AG04450 (cell line): ENCODE data around the gene EPGN. TPM values are rescaled to one million over a fixed set of nuclear protein-coding genes. Genes with fewer than 3 reads are reported as not detected.

Experiments used
- CTCF ChIA-PET: fragments of 300-600, 350-600 bp; formaldehyde crosslinking; extraction: SDS; loops from one replicate; lab custom pipeline; 2022; ENCODE audit warnings: antibody characterized with exemption, inconsistent platforms; lab: Charles Lee
- POLR2A ChIA-PET: fragments of 350-600 bp; formaldehyde crosslinking; extraction: SDS; loops from one replicate; lab custom pipeline; 2021; ENCODE audit warnings: antibody characterized with exemption, inconsistent platforms; lab: Yijun Ruan, JAX
- DNase-seq: peaks from one replicate; pipeline ENCODE4 v3.0.0-alpha.2; 2011; ENCODE audit warnings: low read depth, low spot score
- H3K27ac ChIP-seq: one replicate; pipeline ENCODE4 v1.5.1; 2012; ENCODE audit warnings: low read depth, low read length, control low read depth
- H3K27me3 ChIP-seq: one replicate; pipeline ENCODE4 v1.6.0; 2012; ENCODE audit warnings: low read length; ENCODE audit not compliant: control insufficient read depth, insufficient read depth
- H3K4me3 ChIP-seq: 2 replicates; pipeline ENCODE4 v1.5.1; 2011; ENCODE audit warnings: mild to moderate bottlenecking, low read depth, low read length, control low read depth
- H3K9me3 ChIP-seq: 2 replicates; pipeline ENCODE4 v1.5.1; 2012; ENCODE audit warnings: low read length; ENCODE audit not compliant: control insufficient read depth, insufficient read depth
- polyA plus RNA-seq: library from polyadenylated mRNA; depleted of rRNA; stranded (reverse); fragments of >200 nt; gene quantifications from 2 replicates; pipeline ENCODE4 v1.2.3, GENCODE V29; 2011
- TF ChIP-seq, protein P1 (sequence below): IDR thresholded peaks from 2 replicates; pipeline ENCODE4 v1.5.1; 2011; ENCODE audit warnings: low read depth, low read length, control low read depth, inconsistent platforms

The EPGN gene
- polyA plus RNA-seq, 1 experiment: not detected

DNA sequence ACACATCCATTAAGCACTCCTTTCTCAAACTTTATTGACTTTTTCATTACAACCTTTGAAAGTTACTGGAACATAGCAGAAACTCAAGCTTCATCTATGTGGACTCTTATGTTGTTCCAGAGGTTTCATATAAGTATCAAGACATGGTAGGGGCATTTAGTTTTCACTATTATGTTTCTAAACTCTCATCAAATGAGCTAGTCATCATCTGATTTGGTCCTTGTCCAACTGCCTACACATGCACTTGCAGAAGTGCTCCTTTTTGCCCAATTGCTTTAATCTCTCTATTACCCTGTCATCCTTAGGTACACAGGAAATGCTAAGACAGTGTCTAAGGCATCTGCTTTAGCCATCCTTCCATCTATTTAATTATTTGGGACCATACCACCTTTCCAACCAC lies 42.2 kb upstream of the EPGN start:
- Histone ChIP-seq H3K27ac (no peak overlapping the region), H3K9me3 (no peaks in the 10 kb centered on the region), H3K27me3 (no peaks in the 10 kb centered on the region), H3K4me3 (no peak overlapping the region)
- DNase-seq: no peak
- ChIA-PET POLR2A (no interaction called here), CTCF (interaction anchor here (0.6 to 1.5 kb wide), 2 partner anchors 36 to 38 kb away, joined by 3 to 5 read pairs; no protein-coding TSS in a partner anchor)
- TF ChIP-seq, protein P1, sequence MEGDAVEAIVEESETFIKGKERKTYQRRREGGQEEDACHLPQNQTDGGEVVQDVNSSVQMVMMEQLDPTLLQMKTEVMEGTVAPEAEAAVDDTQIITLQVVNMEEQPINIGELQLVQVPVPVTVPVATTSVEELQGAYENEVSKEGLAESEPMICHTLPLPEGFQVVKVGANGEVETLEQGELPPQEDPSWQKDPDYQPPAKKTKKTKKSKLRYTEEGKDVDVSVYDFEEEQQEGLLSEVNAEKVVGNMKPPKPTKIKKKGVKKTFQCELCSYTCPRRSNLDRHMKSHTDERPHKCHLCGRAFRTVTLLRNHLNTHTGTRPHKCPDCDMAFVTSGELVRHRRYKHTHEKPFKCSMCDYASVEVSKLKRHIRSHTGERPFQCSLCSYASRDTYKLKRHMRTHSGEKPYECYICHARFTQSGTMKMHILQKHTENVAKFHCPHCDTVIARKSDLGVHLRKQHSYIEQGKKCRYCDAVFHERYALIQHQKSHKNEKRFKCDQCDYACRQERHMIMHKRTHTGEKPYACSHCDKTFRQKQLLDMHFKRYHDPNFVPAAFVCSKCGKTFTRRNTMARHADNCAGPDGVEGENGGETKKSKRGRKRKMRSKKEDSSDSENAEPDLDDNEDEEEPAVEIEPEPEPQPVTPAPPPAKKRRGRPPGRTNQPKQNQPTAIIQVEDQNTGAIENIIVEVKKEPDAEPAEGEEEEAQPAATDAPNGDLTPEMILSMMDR: no peak

DNA sequence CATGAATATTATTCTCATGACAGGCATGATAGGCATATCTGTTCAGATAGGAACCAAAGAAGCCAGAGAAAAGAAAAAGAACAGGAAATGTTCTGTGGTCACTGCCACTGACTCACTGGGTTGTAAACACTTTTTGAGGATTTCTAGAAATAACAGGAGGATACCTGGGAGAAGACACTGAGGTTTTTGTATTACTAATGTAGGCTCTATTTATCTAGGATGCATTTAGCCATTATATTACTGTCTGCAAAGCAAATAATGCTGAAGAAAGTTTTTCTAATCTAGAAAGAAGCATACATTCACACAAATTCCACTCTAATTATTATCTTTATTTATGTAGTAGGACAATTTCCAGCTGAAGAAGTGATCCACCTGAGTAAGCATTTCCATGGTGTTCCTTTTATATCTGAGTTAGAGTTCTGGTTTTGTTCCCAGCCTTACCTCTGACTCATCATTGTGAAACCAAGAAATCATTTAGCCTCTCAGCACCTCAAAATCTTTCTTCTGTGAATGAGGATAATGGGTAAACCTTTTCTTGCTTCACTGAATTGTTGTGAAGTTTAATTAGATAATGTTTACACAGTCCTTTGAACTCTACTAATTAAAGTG lies 40.2 kb upstream of the EPGN start:
- ChIA-PET POLR2A (interaction anchor here (0.7 kb wide), 1 partner anchor 64 kb away, joined by 3 read pairs; no protein-coding TSS in a partner anchor), CTCF (interaction anchor here (0.6 kb wide), 1 partner anchor 37 kb away, joined by 4 read pairs; no protein-coding TSS in a partner anchor)
- no peak for DNase-seq
- Histone ChIP-seq H3K27me3 (no peaks in the 10 kb centered on the region), H3K9me3 (no peaks in the 10 kb centered on the region), H3K27ac (no peak overlapping the region), H3K4me3 (no peak overlapping the region)
- TF ChIP-seq, protein P1: no peak

DNA sequence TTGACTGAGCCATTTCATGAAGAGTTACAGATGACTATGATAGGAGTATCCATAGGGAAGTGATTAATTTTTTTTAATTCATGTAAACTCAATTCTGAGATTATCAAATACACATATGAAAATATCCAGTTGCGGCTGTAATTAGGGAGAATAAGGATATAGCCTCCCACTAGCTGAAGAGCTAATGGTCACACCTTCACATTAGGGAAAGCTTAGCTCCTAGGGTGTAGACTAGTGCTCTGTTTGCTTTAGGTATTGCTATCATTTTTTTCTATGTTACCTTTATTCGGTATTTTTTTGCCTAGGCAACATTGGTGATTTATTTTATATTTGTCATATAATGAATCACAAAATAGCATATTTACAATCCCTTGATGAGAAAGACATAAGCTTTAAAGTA lies 39.6 kb upstream of the EPGN start:
- CTCF ChIA-PET: no interaction called here

DNA sequence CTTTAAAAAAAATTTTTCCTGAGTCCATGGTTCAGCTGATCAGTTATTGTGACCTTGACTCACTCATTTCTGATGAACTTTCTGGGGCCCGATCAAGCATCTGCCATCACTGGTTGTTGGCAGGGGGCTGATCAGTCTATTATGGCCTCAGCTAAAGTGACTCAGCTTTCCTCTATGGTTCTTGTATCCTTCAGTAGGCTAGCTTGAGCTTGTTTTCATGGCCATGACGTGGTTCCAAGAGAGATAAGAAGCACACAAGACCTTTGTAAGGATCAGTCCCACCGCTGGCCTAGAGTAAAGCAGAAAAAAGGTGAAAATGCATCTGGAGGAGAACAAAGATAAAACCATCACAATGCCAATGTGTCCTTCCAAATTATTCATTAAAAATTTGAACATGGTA lies 29.8 kb upstream of the EPGN start:
- Histone ChIP-seq H3K9me3 (no peaks in the 10 kb centered on the region), H3K27ac (no peak overlapping the region), H3K4me3 (no peak overlapping the region), H3K27me3 (no peaks in the 10 kb centered on the region)
- CTCF ChIA-PET: interaction anchor here (1.1 kb wide), 1 partner anchor 13 kb away, joined by 3 read pairs; no protein-coding TSS in a partner anchor
- TF ChIP-seq, protein P1: no peak
- no peak for DNase-seq
- POLR2A ChIA-PET: no interaction called here

More for the DNA sequence above, 39.6 kb upstream of the EPGN start:
- H3K9me3 ChIP-seq: no peaks in the 10 kb centered on the region
- H3K4me3 ChIP-seq: no peak overlapping the region
- TF ChIP-seq, protein P1: no peak
- no peaks in the 10 kb centered on the region for H3K27me3 ChIP-seq
- DNase-seq: no peak
- no peak overlapping the region for H3K27ac ChIP-seq
- POLR2A ChIA-PET: no interaction called here

DNA sequence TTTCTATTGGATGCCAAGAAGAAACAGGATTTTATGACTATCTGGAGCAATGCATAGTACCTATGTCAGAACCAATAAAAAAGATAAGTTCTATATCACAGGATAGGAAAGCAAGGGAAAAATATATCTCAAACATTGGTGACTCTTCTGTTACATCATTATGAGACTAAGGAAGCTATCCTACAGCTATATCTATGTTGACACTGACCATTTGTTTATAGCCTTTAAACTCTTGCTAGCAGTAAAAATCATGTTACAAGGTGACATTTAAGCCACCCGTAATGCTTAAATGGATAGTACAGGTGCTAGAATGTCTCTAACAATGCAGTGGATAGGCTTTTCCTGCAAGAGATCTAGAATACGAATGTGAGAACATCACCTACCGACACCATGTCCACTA lies 28.6 kb upstream of the EPGN start:
- no peak for DNase-seq
- ChIA-PET CTCF (interaction anchor here (1.4 to 2.1 kb wide), 2 partner anchors 51 to 396 kb away, joined by 4 to 7 read pairs; no protein-coding TSS in a partner anchor), POLR2A (no interaction called here)
- no peaks in the 10 kb centered on the region for H3K9me3 ChIP-seq
- H3K27me3 ChIP-seq: no peaks in the 10 kb centered on the region
- H3K27ac ChIP-seq: no peak overlapping the region
- H3K4me3 ChIP-seq: no peak overlapping the region
- TF ChIP-seq, protein P1: no peak
